Skeletal muscle satellite cell (primary cell): ENCODE results near the gene CBLL1.

Source experiments
- H3K27me3 ChIP-seq: 2 replicates; pipeline ENCODE4 v1.7.0; 2013; ENCODE audit warnings: low read length; ENCODE audit not compliant: control insufficient read depth, insufficient read depth
- H3K36me3 ChIP-seq: 2 replicates; pipeline ENCODE4 v1.7.0; 2013; ENCODE audit warnings: mild to moderate bottlenecking, control low read depth, low read length; ENCODE audit not compliant: insufficient read depth
- H3K4me1 ChIP-seq: 2 replicates; pipeline ENCODE4 v1.7.0; 2013; ENCODE audit warnings: low read length; ENCODE audit not compliant: control insufficient read depth, insufficient read depth
- H3K4me2 ChIP-seq: 2 replicates; pipeline ENCODE4 v1.7.0; 2013; ENCODE audit warnings: mild to moderate bottlenecking, low read length
- H3K4me3 ChIP-seq: 2 replicates; pipeline ENCODE4 v1.7.0; 2013; ENCODE audit warnings: low read length
- H3K9ac ChIP-seq: 2 replicates; pipeline ENCODE4 v1.7.0; 2013; ENCODE audit warnings: mild to moderate bottlenecking, low read depth, low read length, moderate library complexity
- H3K9me3 ChIP-seq: replicated peaks from 2 replicates; pipeline ENCODE4 v1.7.0; 2013; ENCODE audit warnings: mild to moderate bottlenecking, control low read depth, low read length

The CBLL1 gene

DNA sequence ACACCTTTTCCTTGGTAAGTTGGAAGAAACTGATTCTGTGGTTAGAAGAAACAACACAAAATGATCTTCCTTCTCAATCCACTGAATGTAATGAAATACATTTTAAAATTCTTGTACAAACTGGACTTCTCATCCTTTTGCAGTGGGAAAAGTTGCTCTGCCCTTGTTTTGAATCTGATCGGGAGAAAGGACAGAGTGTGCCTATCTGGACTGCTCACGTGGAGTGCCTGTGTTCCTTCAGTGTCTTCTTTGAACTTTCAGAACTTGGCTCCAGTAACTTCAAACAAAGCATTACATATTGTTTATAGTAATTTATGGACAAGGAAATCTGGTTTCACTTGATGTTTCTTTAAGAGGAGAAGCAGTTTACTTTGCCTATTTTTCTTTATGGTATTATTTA is 42.0 kb downstream of the CBLL1 start:
- H3K36me3 ChIP-seq, result no peaks in the 10 kb centered on the region
- H3K4me2 ChIP-seq, result no peak overlapping the region
- H3K4me3 ChIP-seq, result no peak overlapping the region
- peaks cover 48% of the 10 kb centered on the region for H3K27me3 ChIP-seq
- no peaks in the 10 kb centered on the region for H3K9me3 ChIP-seq
- no peak overlapping the region for H3K9ac ChIP-seq
- H3K4me1 ChIP-seq, result no peaks in the 10 kb centered on the region

DNA sequence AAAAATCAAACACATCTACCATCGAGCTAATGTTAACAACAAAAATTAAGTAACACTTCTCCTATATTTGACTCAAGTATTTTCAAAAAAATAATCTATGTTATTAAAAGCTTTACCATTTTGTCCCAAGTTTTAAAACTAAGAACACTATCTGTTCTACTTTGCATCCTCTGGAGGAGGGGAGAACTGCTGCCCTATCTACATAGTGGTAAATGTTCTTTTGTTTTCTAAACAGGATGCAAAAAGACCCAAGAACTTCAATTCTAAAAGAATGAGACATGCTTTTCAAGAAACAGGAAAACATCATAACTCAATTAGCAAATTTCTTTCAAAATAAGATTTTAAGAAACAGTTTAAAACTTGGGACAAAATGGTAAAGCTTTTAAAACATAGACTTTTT is 44.3 kb downstream of the CBLL1 start:
- no peaks in the 10 kb centered on the region for H3K36me3 ChIP-seq
- peaks cover 43% of the 10 kb centered on the region for H3K27me3 ChIP-seq
- H3K4me1 ChIP-seq, result no peaks in the 10 kb centered on the region
- no peak overlapping the region for H3K9ac ChIP-seq
- H3K4me2 ChIP-seq, result no peak overlapping the region
- H3K9me3 ChIP-seq, result no peaks in the 10 kb centered on the region
- H3K4me3 ChIP-seq, result no peak overlapping the region

DNA sequence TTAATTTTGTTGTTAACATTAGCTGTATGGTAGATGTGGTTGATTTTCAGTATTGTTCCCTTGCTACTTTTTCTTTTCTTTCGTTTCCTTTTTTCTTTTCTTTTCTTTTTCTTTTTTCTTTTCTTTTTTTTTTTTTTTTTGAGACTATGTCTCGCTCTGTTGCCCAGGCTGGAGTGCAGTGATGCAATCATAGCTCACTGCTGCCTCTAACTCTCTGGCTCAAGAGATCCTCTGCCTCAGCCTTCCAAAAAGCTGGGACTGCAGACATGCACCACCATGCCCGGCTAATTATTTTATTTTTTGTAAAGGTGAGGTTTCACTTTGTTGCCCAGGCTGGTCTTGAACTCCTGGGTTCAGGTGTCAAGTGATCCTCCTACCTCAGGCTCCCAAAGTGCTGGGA is 44.7 kb downstream of the CBLL1 start:
- Histone ChIP-seq H3K9ac (no peak overlapping the region), H3K4me1 (no peaks in the 10 kb centered on the region)

DNA sequence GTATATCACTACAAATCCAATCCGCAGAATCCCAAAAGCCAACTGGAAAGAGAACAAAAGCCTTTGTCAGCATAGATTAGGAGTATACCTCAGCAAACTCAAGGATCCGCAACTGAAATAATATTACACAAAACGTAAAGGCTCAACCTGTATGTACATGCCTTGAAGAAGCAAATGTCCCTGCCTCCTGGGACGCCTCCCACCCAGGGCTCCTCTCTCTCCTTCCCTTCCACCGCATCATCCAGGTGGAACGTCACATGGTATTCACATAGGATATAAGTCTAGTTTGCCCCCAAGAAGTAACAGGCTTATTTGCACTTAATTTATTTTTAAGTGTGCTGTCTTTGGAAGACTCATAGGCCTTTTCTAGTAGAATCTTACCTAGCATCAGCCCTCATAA is 45.7 kb downstream of the CBLL1 start:
- Histone ChIP-seq H3K4me3 (no peak overlapping the region), H3K4me1 (no peaks in the 10 kb centered on the region), H3K9ac (no peak overlapping the region), H3K4me2 (no peak overlapping the region), H3K9me3 (no peaks in the 10 kb centered on the region), H3K27me3 (peaks cover 50% of the 10 kb centered on the region), H3K36me3 (no peaks in the 10 kb centered on the region)

More for the DNA sequence above, 44.7 kb downstream of the CBLL1 start:
- H3K9me3 ChIP-seq, result no peaks in the 10 kb centered on the region
- no peaks in the 10 kb centered on the region for H3K36me3 ChIP-seq
- H3K4me2 ChIP-seq, result no peak overlapping the region
- peaks cover 42% of the 10 kb centered on the region for H3K27me3 ChIP-seq
- no peak overlapping the region for H3K4me3 ChIP-seq

DNA sequence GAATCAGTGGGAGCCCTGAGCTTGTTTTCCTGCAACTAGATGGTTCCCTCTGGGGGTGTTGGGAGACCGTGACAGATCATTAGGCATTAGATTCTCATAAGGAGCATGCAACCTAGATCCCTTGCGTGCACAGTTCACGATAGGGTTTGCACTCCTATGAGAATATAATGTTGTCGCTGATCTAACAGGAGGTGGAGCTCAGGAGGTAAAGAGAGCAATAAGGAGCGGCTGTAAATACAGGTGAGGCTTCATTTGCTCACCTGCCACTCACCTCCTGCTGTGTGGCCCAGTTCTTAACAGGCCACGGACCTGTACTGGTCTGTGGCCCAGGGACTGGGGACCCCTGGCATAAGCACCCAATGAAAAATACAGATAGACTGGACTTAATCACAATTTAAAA is 48.4 kb downstream of the CBLL1 start:
- Histone ChIP-seq H3K4me2 (no peak overlapping the region), H3K4me3 (no peak overlapping the region), H3K4me1 (no peaks in the 10 kb centered on the region), H3K9ac (no peak overlapping the region), H3K27me3 (peaks cover 34% of the 10 kb centered on the region), H3K9me3 (no peaks in the 10 kb centered on the region), H3K36me3 (no peaks in the 10 kb centered on the region)

DNA sequence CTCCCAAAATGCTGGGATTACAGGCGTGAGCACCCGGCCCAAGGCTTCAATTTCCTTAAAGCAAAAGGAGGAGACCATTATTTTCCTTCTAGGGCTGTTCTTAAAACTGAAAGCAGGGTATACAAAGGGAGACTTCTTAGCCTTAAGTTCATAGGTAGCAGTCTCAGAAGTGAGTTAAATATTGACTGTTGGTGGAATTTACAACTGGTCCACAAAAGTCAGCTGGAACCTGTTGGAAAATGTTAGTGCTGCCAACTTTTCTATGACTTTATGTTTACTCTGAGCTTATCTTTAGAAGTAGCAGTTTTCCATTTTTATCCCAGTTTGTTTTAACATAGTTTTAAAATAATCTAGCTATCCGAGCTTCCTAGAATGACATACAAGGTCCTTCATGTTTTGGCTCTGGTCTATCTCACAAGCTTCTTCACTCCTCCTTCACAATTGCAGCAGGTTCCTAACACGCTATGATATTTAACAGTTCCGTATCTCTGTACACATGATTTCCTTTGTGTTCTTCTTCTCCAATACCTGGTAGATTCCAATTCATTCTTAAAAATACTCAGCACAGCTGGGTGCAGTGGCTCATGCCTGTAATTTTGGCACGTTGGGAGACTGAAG is 55.8 kb downstream of the CBLL1 start:
- peaks cover 48% of the 10 kb centered on the region for H3K27me3 ChIP-seq
- no peaks in the 10 kb centered on the region for H3K36me3 ChIP-seq
- no peaks in the 10 kb centered on the region for H3K4me1 ChIP-seq
- H3K9me3 ChIP-seq, result no peaks in the 10 kb centered on the region
- no peak overlapping the region for H3K4me3 ChIP-seq
- H3K9ac ChIP-seq, result no peak overlapping the region
- no peak overlapping the region for H3K4me2 ChIP-seq

DNA sequence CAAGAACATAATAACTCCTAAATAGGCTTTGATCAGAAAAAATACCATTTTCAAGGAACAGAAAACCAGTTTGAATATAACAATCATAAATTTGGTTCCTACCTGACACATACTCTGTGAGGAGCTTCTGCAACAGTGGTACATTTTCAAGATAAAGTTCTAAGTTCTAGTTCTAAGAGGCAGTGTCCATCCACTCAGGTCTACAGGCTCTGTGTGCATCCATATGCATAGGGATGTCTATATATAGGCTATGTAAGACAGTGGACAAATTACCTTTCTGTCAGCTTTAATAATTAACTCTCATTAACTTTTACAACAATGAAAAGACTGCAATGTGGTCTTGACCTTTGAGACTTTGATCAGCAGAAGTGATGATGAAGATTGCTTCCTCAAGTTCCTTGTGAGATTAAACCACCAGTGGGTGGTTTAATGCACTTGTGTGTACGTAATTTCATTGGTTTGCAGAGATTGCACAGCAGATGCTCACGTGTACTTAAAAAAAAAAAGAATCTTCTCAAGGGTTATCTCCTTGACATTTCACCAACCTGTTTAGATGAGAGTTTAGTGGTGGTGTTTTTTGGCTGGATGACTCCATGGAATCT is 59.2 kb downstream of the CBLL1 start, which contains the start of gene SLC26A3:
Gene SLC26A3 (minus strand): TSS at position 215 of the 602 bp plus-strand sequence. CDS start 8,714 bp downstream, outside the sequence.
- no peaks in the 10 kb centered on the region for H3K9me3 ChIP-seq
- peaks cover 53% of the 10 kb centered on the region for H3K27me3 ChIP-seq
- no peak within 1 kb of the TSS for H3K4me2 ChIP-seq
- H3K36me3 ChIP-seq, result no peaks in the 10 kb centered on the region
- H3K9ac ChIP-seq, result no peak within 1 kb of the TSS
- no peaks in the 10 kb centered on the region for H3K4me1 ChIP-seq
- no peak within 1 kb of the TSS for H3K4me3 ChIP-seq

DNA sequence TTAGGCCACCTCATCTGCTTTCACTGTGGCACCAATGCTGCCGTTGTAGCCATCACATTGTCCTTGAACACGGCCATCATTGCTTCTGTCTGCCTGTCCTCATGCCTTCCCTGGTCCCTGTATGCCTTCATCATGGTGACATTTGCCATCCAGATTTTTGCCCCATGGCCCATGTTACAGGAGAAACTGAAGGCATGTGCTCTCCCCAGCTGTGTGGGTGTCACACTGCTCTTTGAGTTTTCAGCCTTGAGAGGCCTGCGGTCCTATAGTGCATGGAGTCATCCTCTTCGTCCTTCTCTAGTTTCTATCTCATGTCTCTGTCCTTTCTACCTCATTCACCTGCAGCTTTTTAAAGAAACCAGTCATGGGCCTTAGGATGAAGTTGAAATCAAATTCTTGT is 65.2 kb downstream of the CBLL1 start:
- no peaks in the 10 kb centered on the region for H3K4me1 ChIP-seq
- no peaks in the 10 kb centered on the region for H3K9me3 ChIP-seq
- no peak overlapping the region for H3K4me3 ChIP-seq
- H3K9ac ChIP-seq, result no peak overlapping the region
- H3K27me3 ChIP-seq, result peaks cover 9% of the 10 kb centered on the region
- H3K4me2 ChIP-seq, result no peak overlapping the region
- H3K36me3 ChIP-seq, result no peaks in the 10 kb centered on the region

DNA sequence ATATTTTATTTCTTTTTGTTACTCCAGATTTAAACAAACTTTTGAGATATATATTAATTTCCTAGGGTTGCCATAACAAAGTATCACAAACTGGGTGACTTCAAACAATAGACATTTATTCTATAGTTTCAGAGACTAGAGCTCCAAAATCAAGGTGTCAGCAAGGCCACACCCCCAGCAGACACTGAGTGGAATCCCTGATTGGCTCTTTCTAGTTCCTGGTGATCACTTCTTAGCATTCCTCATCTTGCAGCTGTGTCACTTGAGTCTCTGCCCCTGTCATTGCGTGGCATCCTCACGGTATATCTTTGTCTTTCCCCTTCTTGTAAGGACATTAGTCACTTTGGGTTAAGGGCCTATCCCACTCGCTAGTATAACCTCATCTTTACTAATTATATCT is 66.7 kb downstream of the CBLL1 start:
- Histone ChIP-seq H3K9me3 (no peaks in the 10 kb centered on the region), H3K4me2 (no peak overlapping the region), H3K4me3 (no peak overlapping the region), H3K4me1 (no peaks in the 10 kb centered on the region), H3K9ac (no peak overlapping the region), H3K36me3 (no peaks in the 10 kb centered on the region), H3K27me3 (no peaks in the 10 kb centered on the region)
